ENCODE data around the gene ANKLE1.
A peak's percentile ranks its signal among the peaks of the same experiment; 100 is the strongest.

The ANKLE1 gene

DNA sequence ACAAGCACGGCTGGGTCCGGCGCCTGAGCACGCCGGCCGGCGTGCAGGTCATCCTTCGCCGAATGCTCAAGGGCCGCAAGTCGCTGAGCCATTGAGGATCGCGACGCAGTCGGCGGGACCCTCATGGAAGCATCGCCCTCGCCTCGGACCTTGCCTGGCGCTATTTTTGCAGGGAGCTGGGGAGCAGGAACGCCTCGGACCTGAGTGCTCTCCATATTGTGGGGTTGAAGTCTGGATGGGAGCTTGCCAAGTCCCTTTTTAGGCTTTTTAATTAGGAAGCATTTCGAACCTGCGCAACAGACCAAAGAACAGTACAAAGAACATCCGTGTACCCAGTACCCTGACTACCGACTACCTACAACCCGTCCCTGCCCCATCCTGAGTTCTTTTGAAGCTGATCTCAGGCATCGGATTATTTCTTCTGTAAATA, 24.6 kb downstream of the ANKLE1 start:
- no peak for TF ChIP-seq ISL1 (CRISPR knock-in tag; IDR thresholded peaks at IDR 0.05)
- ATAC-seq: no peak

DNA sequence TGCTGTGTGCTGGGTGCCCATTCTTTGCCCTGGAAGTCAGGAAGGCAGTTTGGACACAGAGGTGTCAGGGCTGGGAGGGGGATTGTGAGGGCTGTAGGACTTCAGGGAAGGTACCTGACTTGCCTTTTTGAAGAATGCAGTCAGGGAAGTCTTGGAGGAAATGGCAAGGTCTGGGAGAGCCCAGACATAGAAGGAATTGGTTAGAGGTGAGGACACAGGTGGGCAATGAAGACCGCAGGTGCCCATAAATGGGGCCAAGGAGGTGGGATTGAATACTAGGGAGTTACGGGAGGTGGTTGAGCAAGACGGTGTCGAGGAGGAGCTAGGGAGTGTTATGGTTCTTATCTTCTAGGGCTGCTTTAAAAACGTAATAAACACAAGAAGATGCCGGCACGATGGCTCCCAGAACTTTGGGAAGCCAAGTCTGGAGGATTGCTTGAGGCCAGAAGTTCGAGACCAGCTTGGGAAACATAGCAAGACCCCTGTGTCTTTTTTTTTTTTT, 26.2 kb downstream of the ANKLE1 start:
- TF ChIP-seq PPARA (CRISPR knock-in tag; IDR thresholded peaks at IDR 0.05; ENCODE audit: borderline replicate concordance) (no peak), TOX (CRISPR knock-in tag; IDR thresholded peaks at IDR 0.05; ENCODE audit: borderline replicate concordance) (no peak), ESRRG (CRISPR knock-in tag; IDR thresholded peaks at IDR 0.05) (no peak), OSR1 (CRISPR knock-in tag; IDR thresholded peaks at IDR 0.05) (no peak), BACH2 (CRISPR knock-in tag; IDR thresholded peaks at IDR 0.05; ENCODE audit: borderline replicate concordance) (no peak), ARNTL (CRISPR knock-in tag; IDR thresholded peaks at IDR 0.05; ENCODE audit: borderline replicate concordance, low read depth) (no peak), CSDC2 (CRISPR knock-in tag; IDR thresholded peaks at IDR 0.05) (no peak)
- TF ChIP-seq, protein P1, sequence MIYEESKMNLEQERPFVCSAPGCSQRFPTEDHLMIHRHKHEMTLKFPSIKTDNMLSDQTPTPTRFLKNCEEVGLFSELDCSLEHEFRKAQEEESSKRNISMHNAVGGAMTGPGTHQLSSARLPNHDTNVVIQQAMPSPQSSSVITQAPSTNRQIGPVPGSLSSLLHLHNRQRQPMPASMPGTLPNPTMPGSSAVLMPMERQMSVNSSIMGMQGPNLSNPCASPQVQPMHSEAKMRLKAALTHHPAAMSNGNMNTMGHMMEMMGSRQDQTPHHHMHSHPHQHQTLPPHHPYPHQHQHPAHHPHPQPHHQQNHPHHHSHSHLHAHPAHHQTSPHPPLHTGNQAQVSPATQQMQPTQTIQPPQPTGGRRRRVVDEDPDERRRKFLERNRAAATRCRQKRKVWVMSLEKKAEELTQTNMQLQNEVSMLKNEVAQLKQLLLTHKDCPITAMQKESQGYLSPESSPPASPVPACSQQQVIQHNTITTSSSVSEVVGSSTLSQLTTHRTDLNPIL (CRISPR knock-in tag; IDR thresholded peaks at IDR 0.05; ENCODE audit: low read depth): no peak
- TF ChIP-seq, protein P2, sequence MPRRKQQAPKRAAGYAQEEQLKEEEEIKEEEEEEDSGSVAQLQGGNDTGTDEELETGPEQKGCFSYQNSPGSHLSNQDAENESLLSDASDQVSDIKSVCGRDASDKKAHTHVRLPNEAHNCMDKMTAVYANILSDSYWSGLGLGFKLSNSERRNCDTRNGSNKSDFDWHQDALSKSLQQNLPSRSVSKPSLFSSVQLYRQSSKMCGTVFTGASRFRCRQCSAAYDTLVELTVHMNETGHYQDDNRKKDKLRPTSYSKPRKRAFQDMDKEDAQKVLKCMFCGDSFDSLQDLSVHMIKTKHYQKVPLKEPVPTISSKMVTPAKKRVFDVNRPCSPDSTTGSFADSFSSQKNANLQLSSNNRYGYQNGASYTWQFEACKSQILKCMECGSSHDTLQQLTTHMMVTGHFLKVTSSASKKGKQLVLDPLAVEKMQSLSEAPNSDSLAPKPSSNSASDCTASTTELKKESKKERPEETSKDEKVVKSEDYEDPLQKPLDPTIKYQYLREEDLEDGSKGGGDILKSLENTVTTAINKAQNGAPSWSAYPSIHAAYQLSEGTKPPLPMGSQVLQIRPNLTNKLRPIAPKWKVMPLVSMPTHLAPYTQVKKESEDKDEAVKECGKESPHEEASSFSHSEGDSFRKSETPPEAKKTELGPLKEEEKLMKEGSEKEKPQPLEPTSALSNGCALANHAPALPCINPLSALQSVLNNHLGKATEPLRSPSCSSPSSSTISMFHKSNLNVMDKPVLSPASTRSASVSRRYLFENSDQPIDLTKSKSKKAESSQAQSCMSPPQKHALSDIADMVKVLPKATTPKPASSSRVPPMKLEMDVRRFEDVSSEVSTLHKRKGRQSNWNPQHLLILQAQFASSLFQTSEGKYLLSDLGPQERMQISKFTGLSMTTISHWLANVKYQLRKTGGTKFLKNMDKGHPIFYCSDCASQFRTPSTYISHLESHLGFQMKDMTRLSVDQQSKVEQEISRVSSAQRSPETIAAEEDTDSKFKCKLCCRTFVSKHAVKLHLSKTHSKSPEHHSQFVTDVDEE (CRISPR knock-in tag; IDR thresholded peaks at IDR 0.05): no peak
- no peak for ATAC-seq

DNA sequence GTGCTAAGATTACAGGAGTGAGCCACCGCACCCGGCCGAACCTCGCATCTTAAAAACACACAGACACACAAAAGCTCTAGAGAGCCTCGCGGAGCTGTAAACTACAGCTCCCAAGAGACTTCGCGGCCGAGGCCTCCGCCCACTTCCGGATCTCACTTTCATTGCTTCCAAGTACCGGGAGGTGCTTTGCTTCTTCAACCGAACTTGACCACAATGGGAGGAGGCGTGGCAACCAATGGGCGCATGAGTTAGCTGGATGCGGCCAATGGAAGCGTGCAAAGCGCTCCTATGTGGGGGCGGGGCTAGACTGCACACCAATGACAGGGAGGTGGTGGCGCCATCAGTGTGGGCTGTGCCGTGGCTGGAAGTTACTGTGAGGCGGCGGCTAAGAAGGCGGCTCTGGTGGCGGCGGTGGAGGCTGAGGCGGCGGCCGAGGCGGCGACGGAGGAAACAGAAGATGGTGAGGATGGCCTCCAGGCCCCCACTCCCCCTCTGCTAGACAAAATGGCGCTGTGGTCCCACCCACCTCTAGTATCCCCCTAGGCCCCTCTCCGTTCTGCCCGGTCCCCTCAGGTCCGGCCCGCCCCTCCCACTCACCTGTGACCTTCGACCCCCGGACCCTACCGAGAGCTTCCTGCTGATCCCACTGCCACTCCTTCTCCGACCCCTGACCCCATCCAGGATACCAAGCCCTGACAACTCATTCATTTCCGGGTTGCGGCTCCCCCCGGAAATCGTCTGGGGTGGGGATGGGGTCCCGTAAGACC, 27.7 kb downstream of the ANKLE1 start, which contains the start of gene DDA1:
DDA1 (plus strand) TSS at position 366 of the 767 bp plus-strand sequence; CDS start at position 458, 92 bp downstream.
- TF ChIP-seq ZNF70 (CRISPR knock-in tag; IDR thresholded peaks at IDR 0.05): no peak
- TF ChIP-seq RARB (CRISPR knock-in tag; IDR thresholded peaks at IDR 0.05): no peak
- no peak for TF ChIP-seq OSR1 (CRISPR knock-in tag; IDR thresholded peaks at IDR 0.05)
- no peak for TF ChIP-seq GLIS3 (CRISPR knock-in tag; IDR thresholded peaks at IDR 0.05)
- TF ChIP-seq, protein P3, sequence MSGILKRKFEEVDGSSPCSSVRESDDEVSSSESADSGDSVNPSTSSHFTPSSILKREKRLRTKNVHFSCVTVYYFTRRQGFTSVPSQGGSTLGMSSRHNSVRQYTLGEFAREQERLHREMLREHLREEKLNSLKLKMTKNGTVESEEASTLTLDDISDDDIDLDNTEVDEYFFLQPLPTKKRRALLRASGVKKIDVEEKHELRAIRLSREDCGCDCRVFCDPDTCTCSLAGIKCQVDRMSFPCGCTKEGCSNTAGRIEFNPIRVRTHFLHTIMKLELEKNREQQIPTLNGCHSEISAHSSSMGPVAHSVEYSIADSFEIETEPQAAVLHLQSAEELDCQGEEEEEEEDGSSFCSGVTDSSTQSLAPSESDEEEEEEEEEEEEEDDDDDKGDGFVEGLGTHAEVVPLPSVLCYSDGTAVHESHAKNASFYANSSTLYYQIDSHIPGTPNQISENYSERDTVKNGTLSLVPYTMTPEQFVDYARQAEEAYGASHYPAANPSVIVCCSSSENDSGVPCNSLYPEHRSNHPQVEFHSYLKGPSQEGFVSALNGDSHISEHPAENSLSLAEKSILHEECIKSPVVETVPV (CRISPR knock-in tag; IDR thresholded peaks at IDR 0.05): no peak
- TF ChIP-seq, protein P4, sequence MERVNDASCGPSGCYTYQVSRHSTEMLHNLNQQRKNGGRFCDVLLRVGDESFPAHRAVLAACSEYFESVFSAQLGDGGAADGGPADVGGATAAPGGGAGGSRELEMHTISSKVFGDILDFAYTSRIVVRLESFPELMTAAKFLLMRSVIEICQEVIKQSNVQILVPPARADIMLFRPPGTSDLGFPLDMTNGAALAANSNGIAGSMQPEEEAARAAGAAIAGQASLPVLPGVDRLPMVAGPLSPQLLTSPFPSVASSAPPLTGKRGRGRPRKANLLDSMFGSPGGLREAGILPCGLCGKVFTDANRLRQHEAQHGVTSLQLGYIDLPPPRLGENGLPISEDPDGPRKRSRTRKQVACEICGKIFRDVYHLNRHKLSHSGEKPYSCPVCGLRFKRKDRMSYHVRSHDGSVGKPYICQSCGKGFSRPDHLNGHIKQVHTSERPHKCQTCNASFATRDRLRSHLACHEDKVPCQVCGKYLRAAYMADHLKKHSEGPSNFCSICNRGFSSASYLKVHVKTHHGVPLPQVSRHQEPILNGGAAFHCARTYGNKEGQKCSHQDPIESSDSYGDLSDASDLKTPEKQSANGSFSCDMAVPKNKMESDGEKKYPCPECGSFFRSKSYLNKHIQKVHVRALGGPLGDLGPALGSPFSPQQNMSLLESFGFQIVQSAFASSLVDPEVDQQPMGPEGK (CRISPR knock-in tag; IDR thresholded peaks at IDR 0.05; ENCODE audit: borderline replicate concordance): no peak
- TF ChIP-seq ZC3H10 (CRISPR knock-in tag; IDR thresholded peaks at IDR 0.05): no peak
- TF ChIP-seq ZFP30 (CRISPR knock-in tag; IDR thresholded peaks at IDR 0.05): no peak
- no peak for TF ChIP-seq ARNTL (CRISPR knock-in tag; IDR thresholded peaks at IDR 0.05; ENCODE audit: borderline replicate concordance, low read depth)
- TF ChIP-seq, protein P5, sequence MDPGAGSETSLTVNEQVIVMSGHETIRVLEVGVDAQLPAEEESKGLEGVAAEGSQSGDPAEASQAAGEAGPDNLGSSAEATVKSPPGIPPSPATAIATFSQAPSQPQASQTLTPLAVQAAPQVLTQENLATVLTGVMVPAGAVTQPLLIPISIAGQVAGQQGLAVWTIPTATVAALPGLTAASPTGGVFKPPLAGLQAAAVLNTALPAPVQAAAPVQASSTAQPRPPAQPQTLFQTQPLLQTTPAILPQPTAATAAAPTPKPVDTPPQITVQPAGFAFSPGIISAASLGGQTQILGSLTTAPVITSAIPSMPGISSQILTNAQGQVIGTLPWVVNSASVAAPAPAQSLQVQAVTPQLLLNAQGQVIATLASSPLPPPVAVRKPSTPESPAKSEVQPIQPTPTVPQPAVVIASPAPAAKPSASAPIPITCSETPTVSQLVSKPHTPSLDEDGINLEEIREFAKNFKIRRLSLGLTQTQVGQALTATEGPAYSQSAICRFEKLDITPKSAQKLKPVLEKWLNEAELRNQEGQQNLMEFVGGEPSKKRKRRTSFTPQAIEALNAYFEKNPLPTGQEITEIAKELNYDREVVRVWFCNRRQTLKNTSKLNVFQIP (CRISPR knock-in tag; IDR thresholded peaks at IDR 0.05; ENCODE audit: borderline replicate concordance, low read depth): no peak
- TF ChIP-seq, protein P2 (CRISPR knock-in tag; IDR thresholded peaks at IDR 0.05): no peak
- TF ChIP-seq ZNF8 (CRISPR knock-in tag; IDR thresholded peaks at IDR 0.05): no peak
- TF ChIP-seq TOX (CRISPR knock-in tag; IDR thresholded peaks at IDR 0.05; ENCODE audit: borderline replicate concordance): no peak
- TF ChIP-seq TCF4 (CRISPR knock-in tag; IDR thresholded peaks at IDR 0.05; ENCODE audit: borderline replicate concordance): no peak
- no peak for TF ChIP-seq BACH2 (CRISPR knock-in tag; IDR thresholded peaks at IDR 0.05; ENCODE audit: borderline replicate concordance)
- no peak for TF ChIP-seq ISL1 (CRISPR knock-in tag; IDR thresholded peaks at IDR 0.05)
- no peak for TF ChIP-seq SNAI2 (CRISPR knock-in tag; IDR thresholded peaks at IDR 0.05)
- no peak for TF ChIP-seq ESRRG (CRISPR knock-in tag; IDR thresholded peaks at IDR 0.05)
- TF ChIP-seq ZNF565 (CRISPR knock-in tag; conservative IDR thresholded peaks at IDR 0.05; ENCODE audit: low read depth): no peak
- TF ChIP-seq ZFP3 (CRISPR knock-in tag; IDR thresholded peaks at IDR 0.05): no peak
- ATAC-seq: peak; percentile 87
